BLaER1 (cell line): ENCODE results near the gene CACNA1I.
A peak's percentile ranks its signal among the peaks of the same experiment; 100 is the strongest.

Experiments
- H3K27ac ChIP-seq: shearing (Covaris generic); formaldehyde crosslinking; 2 replicates; pipeline ENCODE4 v1.8.1; 2022
- H3K27me3 ChIP-seq: shearing (Covaris generic); formaldehyde crosslinking; 2 replicates; pipeline ENCODE4 v1.8.1; 2022
- H3K36me3 ChIP-seq: shearing (Covaris generic); formaldehyde crosslinking; 2 replicates; pipeline ENCODE4 v1.8.1; 2022
- H3K4me1 ChIP-seq: shearing (Covaris generic); formaldehyde crosslinking; 2 replicates; pipeline ENCODE4 v1.8.1; 2022
- H3K4me2 ChIP-seq: shearing (Covaris generic); formaldehyde crosslinking; 2 replicates; pipeline ENCODE4 v1.8.1; 2022
- H3K4me3 ChIP-seq: shearing (Covaris generic); formaldehyde crosslinking; 2 replicates; pipeline ENCODE4 v1.8.1; 2022
- H3K9ac ChIP-seq: shearing (Covaris generic); formaldehyde crosslinking; 2 replicates; pipeline ENCODE4 v1.8.1; 2022
- H3K9me3 ChIP-seq: shearing (Covaris generic); formaldehyde crosslinking; 2 replicates; pipeline ENCODE4 v1.8.1; 2022
- H4K20me1 ChIP-seq: shearing (Covaris generic); formaldehyde crosslinking; 2 replicates; pipeline ENCODE4 v1.8.1; 2022
- Cebpa-rat ChIP-seq: shearing (Covaris generic); IDR thresholded peaks from 2 replicates; pipeline ENCODE4 v1.8.1; 2022

CACNA1I gene

DNA sequence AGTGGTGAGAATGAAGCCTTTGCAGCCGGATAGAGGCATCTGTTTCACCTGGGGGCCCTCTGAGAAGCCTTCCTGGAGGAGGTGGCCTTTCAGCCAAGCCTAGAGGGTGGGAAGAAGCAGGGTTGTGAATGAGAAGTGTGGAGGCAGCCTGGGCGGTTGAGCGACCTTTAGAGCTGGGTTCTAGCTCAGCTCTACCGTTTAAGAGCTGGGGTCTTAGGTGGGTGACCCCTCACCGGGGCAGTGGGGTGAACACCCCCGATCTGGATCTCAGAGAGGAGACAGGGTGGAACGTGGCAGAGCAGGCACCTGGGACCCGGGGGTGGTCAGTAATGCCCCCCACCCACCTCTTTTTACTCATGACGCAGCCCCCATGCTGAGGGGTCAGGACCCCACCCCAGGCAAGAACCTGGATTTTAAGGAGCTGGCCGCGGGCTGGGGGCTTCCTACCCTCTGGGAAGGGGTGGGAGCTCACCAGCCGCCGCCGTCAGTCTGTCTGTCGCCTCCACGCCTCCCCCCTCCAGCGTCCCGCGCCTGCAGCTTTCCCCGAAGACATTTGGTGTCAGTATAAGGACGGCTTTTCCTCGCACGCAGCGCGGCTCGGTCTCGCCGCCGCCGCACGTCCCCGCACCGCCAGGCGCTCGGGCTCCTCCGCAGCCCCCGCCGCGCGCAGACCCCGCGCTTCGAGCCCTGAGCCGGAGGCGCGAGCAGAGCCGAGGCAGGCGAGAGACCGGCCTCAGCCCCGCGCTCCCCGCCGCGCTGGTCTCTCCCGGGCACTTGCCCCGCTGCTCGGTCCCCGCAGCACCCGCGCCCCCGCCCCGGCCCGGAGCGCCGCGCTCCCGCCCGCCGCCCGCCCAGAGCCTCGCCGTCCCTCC, 13.3 kb upstream of the CACNA1I start:
- Histone ChIP-seq H3K9me3 (no peaks in the 10 kb centered on the region), H3K4me2 (peak overlapping the region; percentile 71), H4K20me1 (peaks cover 25% of the 10 kb centered on the region; the same call in 1 of the 2 replicates), H3K36me3 (no peaks in the 10 kb centered on the region), H3K27me3 (peaks cover 71% of the 10 kb centered on the region), H3K4me1 (peaks cover 7% of the 10 kb centered on the region; the same call in 1 of the 2 replicates), H3K4me3 (peak overlapping the region; percentile 54), H3K27ac (no peak overlapping the region), H3K9ac (no peak overlapping the region)
- TF ChIP-seq Cebpa-rat = no peak

DNA sequence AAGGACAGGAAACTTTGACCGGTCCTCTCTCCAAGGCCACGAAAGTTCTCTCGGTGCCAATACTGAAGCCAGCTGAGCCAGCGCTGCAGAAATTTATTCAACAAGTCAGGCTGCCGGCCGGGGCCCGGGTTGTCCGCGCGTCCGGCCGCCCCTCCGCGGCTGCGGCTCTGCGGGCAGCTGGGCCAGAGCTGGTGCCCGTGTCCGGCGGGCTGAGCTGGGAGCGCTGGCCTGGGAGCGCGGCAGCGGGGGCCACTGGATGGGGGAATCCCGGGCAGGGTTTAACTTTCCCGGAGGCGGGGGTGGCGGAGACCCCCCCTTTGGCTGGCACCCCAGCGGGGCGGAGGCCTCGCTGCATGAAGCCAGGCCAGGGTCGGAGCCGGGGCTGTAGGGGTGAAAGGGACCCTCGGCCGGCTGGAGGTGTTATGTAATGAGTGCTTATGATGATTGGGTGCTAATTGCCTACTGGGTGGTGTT, 12.3 kb upstream of the CACNA1I start:
- Histone ChIP-seq H3K27me3 (peaks cover 71% of the 10 kb centered on the region), H4K20me1 (peaks cover 25% of the 10 kb centered on the region; the same call in 1 of the 2 replicates), H3K9me3 (no peaks in the 10 kb centered on the region), H3K36me3 (no peaks in the 10 kb centered on the region), H3K4me3 (no peak overlapping the region), H3K9ac (no peak overlapping the region), H3K4me2 (no peak overlapping the region), H3K4me1 (peaks cover 5% of the 10 kb centered on the region; the same call in 1 of the 2 replicates), H3K27ac (no peak overlapping the region)
- no peak for TF ChIP-seq Cebpa-rat

DNA sequence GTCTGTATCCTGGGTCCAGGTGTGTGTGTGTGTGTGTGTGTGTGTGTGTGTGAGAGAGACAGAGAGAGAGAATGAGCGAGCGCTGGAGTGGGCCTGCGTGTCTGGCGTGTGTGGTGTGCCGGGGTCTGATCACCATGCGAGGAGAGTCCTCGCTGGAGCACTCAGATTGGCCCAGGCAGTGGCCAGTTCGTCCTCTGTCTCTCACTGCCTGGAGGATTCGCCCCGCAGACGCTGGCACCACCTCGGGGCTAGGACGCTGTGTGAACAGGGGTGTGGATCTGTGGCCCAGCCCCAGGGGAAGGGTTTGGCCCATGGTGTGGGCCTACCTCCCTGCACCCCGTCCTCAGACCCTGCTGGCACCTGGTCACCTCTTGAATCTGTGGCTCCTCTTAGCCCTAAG, 11.6 kb upstream of the CACNA1I start:
- TF ChIP-seq Cebpa-rat = no peak
- Histone ChIP-seq H3K4me2 (no peak overlapping the region), H3K9ac (no peak overlapping the region), H4K20me1 (peaks cover 25% of the 10 kb centered on the region; the same call in 1 of the 2 replicates), H3K4me3 (no peak overlapping the region), H3K27me3 (peaks cover 70% of the 10 kb centered on the region), H3K27ac (no peak overlapping the region), H3K9me3 (no peaks in the 10 kb centered on the region), H3K4me1 (peaks cover 10% of the 10 kb centered on the region; the same call in 1 of the 2 replicates), H3K36me3 (no peaks in the 10 kb centered on the region)

DNA sequence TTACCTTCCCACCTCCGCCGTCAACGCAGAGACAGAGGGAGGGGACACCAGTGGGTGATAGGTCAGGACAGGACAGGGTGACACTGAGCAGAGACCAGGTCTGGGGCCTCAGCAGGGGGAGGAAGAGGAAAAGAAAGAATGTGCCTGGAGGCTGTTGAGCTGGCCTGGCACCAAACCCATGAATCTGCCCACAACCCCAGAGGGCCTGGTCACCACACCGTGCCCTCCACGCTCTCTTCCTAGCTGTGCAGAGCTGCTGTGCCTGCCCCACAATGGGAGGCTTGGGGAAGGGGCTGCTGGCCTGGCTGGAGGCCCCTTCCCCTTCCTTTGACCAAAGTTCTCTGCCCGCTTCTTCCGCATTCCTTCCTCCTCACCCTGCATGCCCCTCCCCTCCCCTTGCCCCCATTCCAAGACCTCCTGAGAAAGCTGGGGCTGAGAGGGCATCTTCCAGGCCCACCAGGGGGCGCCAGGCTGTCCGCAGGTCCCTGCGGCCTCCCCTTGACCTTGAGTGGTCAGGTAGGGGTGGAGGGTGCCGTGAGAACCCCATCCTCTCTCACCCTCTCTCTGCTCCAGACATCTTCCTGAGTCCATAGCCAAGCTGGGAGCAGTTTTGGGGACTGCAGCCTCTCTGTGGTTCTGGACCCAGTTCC, 11.0 kb upstream of the CACNA1I start:
- Histone ChIP-seq H3K9ac (no peak overlapping the region), H3K4me3 (no peak overlapping the region), H3K27me3 (peaks cover 64% of the 10 kb centered on the region), H3K9me3 (no peaks in the 10 kb centered on the region), H3K36me3 (no peaks in the 10 kb centered on the region), H3K27ac (no peak overlapping the region), H3K4me1 (peaks cover 10% of the 10 kb centered on the region; the same call in 1 of the 2 replicates), H3K4me2 (peak overlapping the region; percentile 19), H4K20me1 (peaks cover 25% of the 10 kb centered on the region; the same call in 1 of the 2 replicates)
- no peak for TF ChIP-seq Cebpa-rat

DNA sequence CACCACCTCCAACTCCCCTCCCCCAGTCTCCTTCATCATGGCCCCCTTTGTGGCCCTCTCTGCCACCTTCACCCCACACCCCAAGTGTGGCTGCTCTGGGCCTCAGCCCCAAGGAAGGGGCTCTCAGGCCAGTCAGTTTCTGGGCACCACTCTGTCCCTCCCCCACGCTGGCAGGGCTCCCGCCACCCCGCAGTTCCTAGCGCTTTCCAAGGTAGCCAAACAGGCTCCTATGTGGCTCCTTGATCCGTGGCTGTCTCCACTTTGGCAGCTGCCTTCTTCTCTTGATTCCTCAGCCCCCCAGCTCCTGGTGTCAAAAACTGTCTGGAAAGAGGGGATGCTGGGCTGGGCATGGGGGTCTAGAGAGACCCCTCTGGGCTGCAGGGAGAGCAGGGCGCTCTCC, 10.4 kb upstream of the CACNA1I start:
- H4K20me1 ChIP-seq = peaks cover 25% of the 10 kb centered on the region; the same call in 1 of the 2 replicates
- no peak overlapping the region for H3K4me2 ChIP-seq
- no peak overlapping the region for H3K4me3 ChIP-seq
- H3K27me3 ChIP-seq = peaks cover 60% of the 10 kb centered on the region
- H3K4me1 ChIP-seq = peaks cover 10% of the 10 kb centered on the region; the same call in 1 of the 2 replicates
- no peaks in the 10 kb centered on the region for H3K9me3 ChIP-seq
- H3K36me3 ChIP-seq = no peaks in the 10 kb centered on the region
- H3K9ac ChIP-seq = no peak overlapping the region
- no peak overlapping the region for H3K27ac ChIP-seq
- TF ChIP-seq Cebpa-rat = no peak

DNA sequence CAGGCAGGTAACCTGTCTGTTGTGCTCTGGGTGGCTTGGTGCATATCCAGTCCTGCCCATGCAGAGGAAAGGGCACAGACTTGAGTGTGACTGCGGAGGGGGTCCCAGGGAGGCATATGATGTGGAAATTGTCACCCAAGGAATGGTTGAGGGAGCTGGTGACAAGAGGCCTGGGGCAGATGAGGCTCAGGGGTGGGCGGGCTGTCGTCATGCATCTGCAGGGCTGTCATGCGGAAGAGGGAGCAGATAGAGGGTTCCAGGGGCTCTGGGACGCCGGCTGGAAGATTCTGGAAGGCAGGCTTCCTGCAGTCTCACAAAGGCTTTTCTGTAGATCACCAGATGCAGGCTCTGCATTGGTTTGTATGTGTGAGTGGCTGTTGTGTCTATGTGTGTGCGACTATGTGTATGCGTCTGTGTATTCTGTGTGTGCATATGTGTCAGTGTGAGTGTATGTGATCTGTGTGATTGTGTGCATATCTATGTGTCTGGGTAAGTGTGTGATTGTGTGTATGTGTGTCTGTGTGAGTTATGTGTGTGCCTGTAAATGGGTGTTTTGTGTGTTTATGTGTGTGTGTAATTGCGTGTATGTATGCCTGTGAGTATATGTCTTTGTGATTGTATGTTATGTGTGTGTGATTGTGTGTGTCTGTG, 7.6 kb upstream of the CACNA1I start:
- Histone ChIP-seq H3K4me2 (no peak overlapping the region), H3K4me3 (no peak overlapping the region), H3K36me3 (no peaks in the 10 kb centered on the region), H3K9me3 (no peaks in the 10 kb centered on the region), H3K27ac (no peak overlapping the region), H3K4me1 (peaks cover 22% of the 10 kb centered on the region), H3K27me3 (peaks cover 33% of the 10 kb centered on the region), H4K20me1 (peaks cover 13% of the 10 kb centered on the region; the same call in 1 of the 2 replicates), H3K9ac (no peak overlapping the region)
- no peak for TF ChIP-seq Cebpa-rat

DNA sequence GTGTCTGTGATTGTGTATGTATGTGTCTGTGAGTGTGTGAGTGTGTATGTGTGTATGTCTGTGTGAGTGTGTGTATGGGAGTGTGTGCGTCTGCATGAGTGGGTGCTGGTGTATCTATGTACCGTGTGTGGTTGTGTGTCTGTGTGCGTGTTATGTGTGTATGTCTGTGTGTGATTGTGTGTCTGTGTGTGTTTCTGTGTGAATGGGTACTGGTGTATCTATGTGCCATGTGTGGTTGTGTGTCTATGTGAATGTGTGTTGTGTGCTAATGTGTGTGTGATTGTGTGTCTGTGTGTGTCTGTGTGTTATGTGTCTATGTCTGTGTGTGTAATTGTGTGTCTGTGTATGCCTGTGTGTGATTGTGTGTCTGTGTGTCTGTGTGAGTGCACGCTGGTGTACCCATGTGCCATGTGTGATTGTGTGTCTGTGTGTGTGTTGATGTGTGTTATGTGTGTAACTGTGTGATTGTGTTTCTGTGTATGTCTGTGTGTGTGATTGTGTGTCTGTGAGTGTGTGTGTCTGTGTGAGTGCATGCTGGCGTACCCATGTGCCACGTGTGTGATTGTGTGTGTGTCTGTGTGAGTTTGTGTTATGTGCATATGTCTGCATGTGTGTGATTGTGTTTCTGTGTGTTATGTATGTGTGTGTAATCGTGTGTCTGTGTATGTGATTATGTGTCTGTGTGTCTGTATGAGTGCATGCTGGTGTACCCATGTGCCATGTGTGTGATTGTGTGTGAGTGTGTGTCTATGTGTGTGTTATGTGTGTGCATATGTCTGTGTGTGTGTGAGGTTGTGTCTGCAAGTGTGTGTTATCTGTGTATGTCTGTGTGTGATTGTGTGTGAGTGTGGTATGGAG, 6.8 kb upstream of the CACNA1I start:
- H3K9me3 ChIP-seq = no peaks in the 10 kb centered on the region
- H3K4me2 ChIP-seq = no peak overlapping the region
- H3K27me3 ChIP-seq = peaks cover 25% of the 10 kb centered on the region
- no peaks in the 10 kb centered on the region for H3K36me3 ChIP-seq
- H4K20me1 ChIP-seq = peaks cover 8% of the 10 kb centered on the region; the same call in 1 of the 2 replicates
- H3K4me1 ChIP-seq = peaks cover 30% of the 10 kb centered on the region
- H3K4me3 ChIP-seq = no peak overlapping the region
- no peak for TF ChIP-seq Cebpa-rat
- no peak overlapping the region for H3K27ac ChIP-seq
- no peak overlapping the region for H3K9ac ChIP-seq

DNA sequence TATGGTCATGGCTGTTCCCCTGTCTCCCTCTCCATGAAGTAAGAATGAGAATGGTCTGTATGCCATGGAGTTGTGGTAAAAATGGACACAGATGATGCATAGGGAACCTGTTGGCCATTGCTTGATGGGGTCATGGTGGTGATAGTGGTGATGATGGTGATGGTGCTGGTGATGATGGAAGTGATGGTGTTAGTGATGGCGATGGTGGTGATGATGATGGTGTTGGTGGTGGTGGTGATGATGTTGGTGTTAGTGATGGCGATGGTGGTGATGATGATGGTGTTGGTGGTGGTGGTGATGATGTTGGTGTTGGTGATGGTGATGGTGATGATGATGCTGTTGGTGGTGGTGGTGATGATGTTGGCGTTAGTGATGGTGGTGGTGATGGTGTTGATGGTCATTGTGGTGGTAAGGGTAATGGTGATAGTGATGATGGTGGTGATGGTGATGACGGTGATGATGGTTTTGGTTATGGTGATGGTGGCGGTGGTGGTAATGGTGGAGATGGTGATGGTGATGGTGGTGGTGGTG, 5.1 kb upstream of the CACNA1I start:
- no peak overlapping the region for H3K4me2 ChIP-seq
- H3K4me1 ChIP-seq = peaks cover 37% of the 10 kb centered on the region
- peaks cover 9% of the 10 kb centered on the region for H3K27me3 ChIP-seq
- H3K9ac ChIP-seq = no peak overlapping the region
- no peaks in the 10 kb centered on the region for H4K20me1 ChIP-seq
- H3K4me3 ChIP-seq = no peak overlapping the region
- no peak for TF ChIP-seq Cebpa-rat
- peaks cover 6% of the 10 kb centered on the region; the same call in 1 of the 2 replicates for H3K9me3 ChIP-seq
- no peaks in the 10 kb centered on the region for H3K36me3 ChIP-seq
- no peak overlapping the region for H3K27ac ChIP-seq
